Activated B cell treated with CpG ODN at 0.5 μM for 24 hours (primary cell): ENCODE measurements around the gene ZNF701. TPM values are rescaled to one million over a fixed set of nuclear protein-coding genes. Genes with fewer than 3 reads are reported as not detected.
"Not testable (repeated sequence)": the region's sequence is repeated elsewhere in the genome, so short reads cannot be mapped to it uniquely, and the experiment has no call there.

Experiments used
- ATAC-seq: fragments of 200-7000 bp; cut with Tn5 transposase; one replicate; pipeline ENCODE4 v1.10.0; 2021; ENCODE audit warnings: low read depth, mild to moderate bottlenecking, moderate library complexity
- CTCF ChIA-PET: fragments of 350-600 bp; sonication (Branson Sonifier 250); formaldehyde crosslinking; loops from one replicate; lab custom pipeline; 2021; ENCODE audit warnings: antibody characterized with exemption; lab: Charles Lee
- POLR2A ChIA-PET: fragments of 350-600 bp; sonication (Branson Sonifier 250); formaldehyde crosslinking; loops from one replicate; lab custom pipeline; 2021; ENCODE audit warnings: antibody characterized with exemption; lab: Charles Lee
- DNase-seq: peaks from one replicate; pipeline ENCODE4 v3.0.0; 2022
- H3K27ac Mint-ChIP-seq: one replicate; pipeline ENCODE4 v1.8.0; 2020; ENCODE audit warnings: mixed read lengths
- H3K27me3 Mint-ChIP-seq: one replicate; pipeline ENCODE4 v1.8.0; 2021; ENCODE audit warnings: mixed read lengths
- H3K36me3 Mint-ChIP-seq: one replicate; pipeline ENCODE4 v1.8.0; 2021; ENCODE audit warnings: low read depth, mixed read lengths
- H3K4me1 Mint-ChIP-seq: one replicate; pipeline ENCODE4 v1.8.0; 2021; ENCODE audit warnings: mixed read lengths
- H3K4me3 Mint-ChIP-seq: one replicate; pipeline ENCODE4 v1.8.0; 2020; ENCODE audit warnings: mild to moderate bottlenecking, mixed read lengths
- H3K9me3 Mint-ChIP-seq: one replicate; pipeline ENCODE4 v1.8.0; 2020; ENCODE audit warnings: mixed read lengths
- intact Hi-C: fragments of 100-400 bp; cut with micrococcal nuclease; formaldehyde crosslinking; loops from one replicate; pipeline ENCODE4 v1.15.1; 2024
- total RNA-seq: library from RNA; stranded (reverse); gene quantifications from 2 replicates; pipeline ENCODE4 v1.2.3, GENCODE V29; 2022
- TF ChIP-seq, protein P1 (sequence below): fragments of 200-600 bp; IDR thresholded peaks from one replicate; pipeline ENCODE4 v1.8.0; 2022; ENCODE audit warnings: antibody characterized with exemption, mild to moderate bottlenecking

ZNF701 gene
- total RNA-seq, 1 donor from 2014 or later = 30.6 TPM

DNA sequence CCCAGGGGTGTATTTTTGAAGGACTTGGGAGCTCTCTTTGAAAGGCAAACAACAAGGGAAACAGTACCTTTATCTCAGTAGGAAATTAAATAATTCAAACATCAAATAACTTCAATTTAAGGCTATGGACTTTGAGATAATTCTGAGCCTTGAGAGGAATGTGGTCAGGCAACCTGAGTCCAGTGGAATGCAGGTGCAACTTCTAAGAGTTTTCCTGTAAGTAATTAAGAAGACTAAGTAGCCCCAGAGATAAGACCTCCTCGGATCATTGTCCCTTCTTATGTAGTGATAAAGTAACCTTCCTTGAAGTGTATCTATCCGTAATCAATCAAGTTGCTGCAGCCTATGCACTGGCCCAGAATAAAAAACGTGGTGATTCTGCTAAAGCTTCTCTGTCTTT, 29.2 kb downstream of the ZNF701 start:
- TF ChIP-seq, protein P1, sequence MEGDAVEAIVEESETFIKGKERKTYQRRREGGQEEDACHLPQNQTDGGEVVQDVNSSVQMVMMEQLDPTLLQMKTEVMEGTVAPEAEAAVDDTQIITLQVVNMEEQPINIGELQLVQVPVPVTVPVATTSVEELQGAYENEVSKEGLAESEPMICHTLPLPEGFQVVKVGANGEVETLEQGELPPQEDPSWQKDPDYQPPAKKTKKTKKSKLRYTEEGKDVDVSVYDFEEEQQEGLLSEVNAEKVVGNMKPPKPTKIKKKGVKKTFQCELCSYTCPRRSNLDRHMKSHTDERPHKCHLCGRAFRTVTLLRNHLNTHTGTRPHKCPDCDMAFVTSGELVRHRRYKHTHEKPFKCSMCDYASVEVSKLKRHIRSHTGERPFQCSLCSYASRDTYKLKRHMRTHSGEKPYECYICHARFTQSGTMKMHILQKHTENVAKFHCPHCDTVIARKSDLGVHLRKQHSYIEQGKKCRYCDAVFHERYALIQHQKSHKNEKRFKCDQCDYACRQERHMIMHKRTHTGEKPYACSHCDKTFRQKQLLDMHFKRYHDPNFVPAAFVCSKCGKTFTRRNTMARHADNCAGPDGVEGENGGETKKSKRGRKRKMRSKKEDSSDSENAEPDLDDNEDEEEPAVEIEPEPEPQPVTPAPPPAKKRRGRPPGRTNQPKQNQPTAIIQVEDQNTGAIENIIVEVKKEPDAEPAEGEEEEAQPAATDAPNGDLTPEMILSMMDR = no peak
- ChIA-PET CTCF (no interaction called here), POLR2A (interaction anchor here (0.6 kb wide), 2 partner anchors 9 to 11 kb away, joined by 5 to 6 read pairs; no protein-coding TSS in a partner anchor)
- Mint-ChIP-seq H3K36me3 (peaks cover 36% of the 10 kb centered on the region), H3K27me3 (no peaks in the 10 kb centered on the region), H3K4me1 (peaks cover 26% of the 10 kb centered on the region), H3K9me3 (peaks cover 8% of the 10 kb centered on the region), H3K27ac (no peak overlapping the region), H3K4me3 (no peak overlapping the region)
- ATAC-seq = no peak
- intact Hi-C loops = no loop called here
- no peak for DNase-seq

DNA sequence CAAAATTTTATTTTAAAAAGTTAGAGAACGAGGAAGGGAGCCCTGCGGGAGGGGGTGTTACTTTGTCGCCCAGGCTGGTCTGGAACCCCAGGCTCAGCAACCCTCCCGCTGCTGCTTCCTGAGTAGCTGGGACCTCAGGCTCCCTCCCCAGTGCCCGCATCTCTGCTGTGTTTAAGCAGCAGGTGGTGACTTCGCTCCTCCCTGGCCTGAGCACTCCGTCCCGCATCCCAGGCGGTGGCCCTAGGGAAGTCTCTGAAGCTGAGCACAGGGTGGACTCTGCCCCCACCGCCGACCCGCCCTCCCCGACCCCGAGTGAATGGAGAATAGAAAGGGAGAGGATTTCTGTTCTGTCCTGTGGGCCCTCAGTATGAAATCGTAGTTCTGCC, 30.5 kb downstream of the ZNF701 start:
- ATAC-seq = peak; percentile 11
- H3K27ac Mint-ChIP-seq = peak overlapping the region; percentile 86
- ChIA-PET POLR2A (no interaction called here), CTCF (no interaction called here)
- H3K4me1 Mint-ChIP-seq = peaks cover 26% of the 10 kb centered on the region
- no peaks in the 10 kb centered on the region for H3K27me3 Mint-ChIP-seq
- peak overlapping the region; percentile 93 for H3K4me3 Mint-ChIP-seq
- peaks cover 35% of the 10 kb centered on the region for H3K36me3 Mint-ChIP-seq
- TF ChIP-seq, protein P1 = no peak
- H3K9me3 Mint-ChIP-seq = peaks cover 10% of the 10 kb centered on the region
- DNase-seq = no peak
- intact Hi-C loops = loop anchor here (1.0 kb wide), 5 partner anchors 30 to 303 kb away; partner anchors contain the start of genes ZNF480, ZNF611, ZNF701 and ZNF808

DNA sequence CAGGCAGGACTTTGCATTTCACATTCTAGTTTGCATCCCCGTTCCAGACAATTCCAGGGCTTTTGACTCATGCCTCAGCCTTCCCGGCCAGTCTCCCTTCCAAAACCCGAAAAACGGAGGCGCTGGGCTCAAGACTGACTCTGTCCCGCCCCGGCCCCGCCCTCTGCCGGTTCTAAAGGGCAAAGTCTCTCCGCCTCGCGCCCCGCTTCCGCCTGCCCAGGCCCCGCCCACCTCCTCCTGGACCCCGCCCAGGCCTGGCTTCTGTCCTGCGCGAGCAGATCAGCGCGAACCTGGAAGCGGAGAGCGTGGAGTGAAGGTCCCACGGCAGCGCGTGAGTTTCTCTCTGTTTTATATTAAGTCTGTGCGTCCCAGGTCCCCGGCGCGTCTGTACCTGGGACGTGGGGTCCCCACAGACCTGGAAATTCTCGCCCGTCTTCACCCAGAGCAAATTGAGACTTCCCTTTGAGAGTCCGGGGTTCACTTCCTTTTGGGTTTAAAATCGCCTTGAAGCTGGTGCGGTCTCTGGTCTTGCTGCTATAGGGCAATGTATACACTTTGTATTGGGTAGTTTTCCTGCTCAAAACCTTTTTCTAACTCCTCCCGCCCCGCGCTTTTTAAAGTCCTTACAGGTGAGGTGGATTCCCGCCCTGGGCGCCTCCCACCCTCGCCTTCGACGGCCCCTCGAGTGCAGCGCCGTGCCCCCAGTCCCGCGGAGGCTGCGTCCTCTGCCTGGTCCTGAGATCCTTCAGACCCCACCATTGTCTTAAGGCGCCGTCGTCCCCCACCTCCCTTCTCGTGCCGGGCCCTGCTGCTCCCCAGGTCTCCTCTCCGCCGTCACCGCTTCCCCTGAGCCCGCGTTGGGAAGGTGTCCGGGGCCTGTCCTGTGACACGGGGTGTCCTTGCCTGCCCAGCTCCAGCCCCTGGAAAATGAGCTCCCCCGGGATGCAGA, 31.2 kb downstream of the ZNF701 start:
- peak; percentile 99 for ATAC-seq

DNA sequence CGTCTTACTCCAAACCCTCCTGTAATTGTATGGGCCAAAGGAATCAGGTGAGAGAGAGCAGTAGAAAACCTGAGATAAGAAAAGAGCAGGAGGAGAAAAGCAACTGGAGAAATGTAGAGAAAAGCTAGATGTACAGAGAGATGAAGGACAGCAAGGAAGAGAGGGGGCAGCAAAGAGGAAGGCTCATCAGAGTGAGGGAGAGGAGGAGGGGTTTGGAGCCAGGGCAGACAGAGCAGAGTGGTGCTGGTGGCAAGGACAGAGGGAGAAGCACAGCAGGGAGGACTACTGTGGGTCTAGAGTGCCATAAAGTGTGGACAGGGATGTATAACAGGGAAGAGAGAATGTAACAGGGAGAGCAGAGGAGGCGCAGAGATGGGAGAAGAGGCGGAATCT, 31.9 kb downstream of the ZNF701 start:
- peaks cover 26% of the 10 kb centered on the region for H3K4me1 Mint-ChIP-seq
- H3K9me3 Mint-ChIP-seq = not testable (repeated sequence)

More for the DNA sequence above, 31.2 kb downstream of the ZNF701 start:
- TF ChIP-seq, protein P1 = no peak
- Mint-ChIP-seq H3K36me3 (peaks cover 34% of the 10 kb centered on the region), H3K9me3 (peaks cover 11% of the 10 kb centered on the region), H3K27me3 (no peaks in the 10 kb centered on the region), H3K27ac (peak overlapping the region; percentile 86), H3K4me3 (peak overlapping the region; percentile 93), H3K4me1 (peaks cover 26% of the 10 kb centered on the region)
- DNase-seq = peak; percentile 95
- intact Hi-C loops = loop anchor here (1.0 kb wide), 5 partner anchors 31 to 304 kb away; partner anchors contain the start of genes ZNF480, ZNF611, ZNF701 and ZNF808
- ChIA-PET POLR2A (interaction anchor here (0.6 to 0.7 kb wide), 2 partner anchors 232 to 669 kb away, joined by 4 to 10 read pairs; partner anchors contain the start of gene ZNF880), CTCF (no interaction called here)

DNA sequence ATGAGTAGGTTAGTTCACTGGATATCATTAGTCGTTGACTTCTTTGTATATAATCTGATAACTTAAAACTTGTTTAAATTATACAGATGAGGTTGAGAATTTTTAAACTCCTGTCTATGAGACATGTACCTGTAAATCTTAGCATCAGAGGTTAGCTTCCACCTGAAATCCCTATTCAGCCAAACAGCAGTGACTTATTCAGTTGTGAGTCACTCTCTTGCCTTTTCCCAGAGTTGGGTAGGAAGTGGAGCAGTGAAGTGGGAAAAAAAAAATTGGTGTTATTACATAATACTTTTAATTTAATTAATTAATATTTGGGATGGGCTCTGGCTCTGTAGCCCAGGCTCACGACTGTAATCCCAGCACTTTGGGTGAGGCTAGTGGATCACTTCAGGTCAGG, 32.9 kb downstream of the ZNF701 start:
- H3K4me3 Mint-ChIP-seq = peak overlapping the region; percentile 93
- H3K27ac Mint-ChIP-seq = no peak overlapping the region
- intact Hi-C loops = no loop called here
- H3K9me3 Mint-ChIP-seq = peaks cover 6% of the 10 kb centered on the region
- CTCF ChIA-PET = no interaction called here
- peaks cover 26% of the 10 kb centered on the region for H3K4me1 Mint-ChIP-seq
- TF ChIP-seq, protein P1 = no peak
- no peak for ATAC-seq
- POLR2A ChIA-PET = no interaction called here
- H3K36me3 Mint-ChIP-seq = peaks cover 24% of the 10 kb centered on the region
- no peaks in the 10 kb centered on the region for H3K27me3 Mint-ChIP-seq
- no peak for DNase-seq

More for the DNA sequence above, 31.9 kb downstream of the ZNF701 start:
- H3K4me3 Mint-ChIP-seq = peak overlapping the region; percentile 93
- intact Hi-C loops = loop anchor here (1.0 kb wide), 5 partner anchors 32 to 305 kb away; partner anchors contain the start of genes ZNF480, ZNF611, ZNF701 and ZNF808
- ATAC-seq, CTCF ChIA-PET, H3K27me3 Mint-ChIP-seq, DNase-seq: not testable (repeated sequence)
- peak overlapping the region; percentile 86 for H3K27ac Mint-ChIP-seq
- POLR2A ChIA-PET = interaction anchor here (0.6 to 0.7 kb wide), 2 partner anchors 232 to 670 kb away, joined by 4 to 10 read pairs; partner anchors contain the start of gene ZNF880
- peaks cover 29% of the 10 kb centered on the region for H3K36me3 Mint-ChIP-seq
